ENCODE measurements around the gene SLC24A3.

GRCh38 chr20:19271879-19272651 lies 59.6 kb downstream of the SLC24A3 start:
- no peak for TF ChIP-seq CTCF (IDR thresholded peaks at IDR 0.05)
- TF ChIP-seq ZFX (IDR thresholded peaks at IDR 0.05; ENCODE audit: borderline replicate concordance), result no peak
